Measurements from ENCODE around the gene DOK3.
A peak's percentile ranks its signal among the peaks of the same experiment; 100 is the strongest.

The DOK3 gene

GRCh38 chr5:177478711-177479646 is 30.6 kb downstream of the DOK3 start:
- DNase-seq: peak; percentile 60

GRCh38 chr5:177477701-177478477 is 31.7 kb downstream of the DOK3 start:
- no peak for DNase-seq

- DNase-seq: no peak
Measured at GRCh38 chr5:177476531-177477233, 32.9 kb downstream of the DOK3 start.

GRCh38 chr5:177475563-177476427 is 33.8 kb downstream of the DOK3 start:
- DNase-seq: no peak

GRCh38 chr5:177474846-177475562 is 34.6 kb downstream of the DOK3 start:
- no peak for DNase-seq

GRCh38 chr5:177474002-177474476 is 35.6 kb downstream of the DOK3 start:
- no peak for DNase-seq

- DNase-seq: peak; percentile 40
Measured at GRCh38 chr5:177473443-177474001, 36.1 kb downstream of the DOK3 start, which contains the start of gene DBN1. Gene DBN1, minus strand, starts transcription at chr5:177473634. Its CDS starts 113 bp downstream, at chr5:177473521.

- no peak for DNase-seq
Measured at GRCh38 chr5:177472460-177473442, 36.9 kb downstream of the DOK3 start.

GRCh38 chr5:177471610-177472356 is 37.8 kb downstream of the DOK3 start:
- DNase-seq: no peak

GRCh38 chr5:177470759-177471536 is 38.7 kb downstream of the DOK3 start:
- no peak for DNase-seq

- DNase-seq: no peak
Measured at GRCh38 chr5:177469750-177470525, 39.7 kb downstream of the DOK3 start.

- DNase-seq: no peak
Measured at GRCh38 chr5:177468685-177469628, 40.7 kb downstream of the DOK3 start.

- no peak for DNase-seq
Measured at GRCh38 chr5:177468329-177468684, 41.3 kb downstream of the DOK3 start.

- DNase-seq: no peak
Measured at GRCh38 chr5:177467436-177467835, 42.2 kb downstream of the DOK3 start.

- DNase-seq: no peak
Measured at GRCh38 chr5:177466861-177467260, 42.8 kb downstream of the DOK3 start.

GRCh38 chr5:177465044-177465443 is 44.6 kb downstream of the DOK3 start:
- no peak for DNase-seq
